Body of pancreas (tissue), 4 donors: ENCODE measurements around the gene RNPEPL1.

Experiments used
- CTCF ChIP-seq, 7 experiments: fragments of 450-650 bp in 4 of 7; fragments of 200-600 bp in 3 of 7; sonication (generic) in 3 of 7; IDR thresholded peaks; one replicate each; pipeline ENCODE4 v1.5.1; 2016 to 2019; ENCODE audit warnings: antibody characterized with exemption in 7 of 7
- POLR2A ChIP-seq, 3 donors: fragments of 450-650 bp; IDR thresholded peaks; one replicate each; pipeline ENCODE4 v1.6.1; 2016; ENCODE audit warnings: antibody characterized with exemption in 3 of 3, mild to moderate bottlenecking in 2 of 3

GRCh38 chr2:240555541-240556250 is 12.6 kb upstream of the RNPEPL1 start:
- TF ChIP-seq CTCF (IDR thresholded peaks at IDR 0.05) (no peak), POLR2A (IDR thresholded peaks at IDR 0.05) (no peak)
